ENCODE measurements around the gene GPR162.

GPR162 gene

GRCh38 chr12:6838854-6839253 is 17.2 kb downstream of the GPR162 start:
- TF ChIP-seq ZNF70 (CRISPR knock-in tag; IDR thresholded peaks at IDR 0.05), result no peak
- TF ChIP-seq ESRRG (CRISPR knock-in tag; IDR thresholded peaks at IDR 0.05), result no peak
- TF ChIP-seq ZFP3 (CRISPR knock-in tag; IDR thresholded peaks at IDR 0.05), result no peak
- TF ChIP-seq ARNTL (CRISPR knock-in tag; IDR thresholded peaks at IDR 0.05; ENCODE audit: borderline replicate concordance, low read depth), result no peak
- no peak for TF ChIP-seq CSRNP3 (CRISPR knock-in tag; IDR thresholded peaks at IDR 0.05)
- TF ChIP-seq OSR1 (CRISPR knock-in tag; IDR thresholded peaks at IDR 0.05), result no peak
- no peak for TF ChIP-seq RARB (CRISPR knock-in tag; IDR thresholded peaks at IDR 0.05)
- TF ChIP-seq SNAI2 (CRISPR knock-in tag; IDR thresholded peaks at IDR 0.05), result no peak
- TF ChIP-seq ZNF565 (CRISPR knock-in tag; conservative IDR thresholded peaks at IDR 0.05; ENCODE audit: low read depth), result no peak
- no peak for TF ChIP-seq TCF4 (CRISPR knock-in tag; IDR thresholded peaks at IDR 0.05; ENCODE audit: borderline replicate concordance)
- no peak for TF ChIP-seq ZC3H10 (CRISPR knock-in tag; IDR thresholded peaks at IDR 0.05)
- TF ChIP-seq ZNF8 (CRISPR knock-in tag; IDR thresholded peaks at IDR 0.05), result no peak
- no peak for ATAC-seq

GRCh38 chr12:6839482-6840201 is 18.0 kb downstream of the GPR162 start:
- TF ChIP-seq ESRRG (CRISPR knock-in tag; IDR thresholded peaks at IDR 0.05), result no peak
- no peak for TF ChIP-seq ZNF565 (CRISPR knock-in tag; conservative IDR thresholded peaks at IDR 0.05; ENCODE audit: low read depth)
- no peak for TF ChIP-seq ZFP30 (CRISPR knock-in tag; IDR thresholded peaks at IDR 0.05)
- TF ChIP-seq CREB5 (CRISPR knock-in tag; IDR thresholded peaks at IDR 0.05; ENCODE audit: low read depth), result no peak
- TF ChIP-seq ZFP3 (CRISPR knock-in tag; IDR thresholded peaks at IDR 0.05), result no peak
- TF ChIP-seq CSDC2 (CRISPR knock-in tag; IDR thresholded peaks at IDR 0.05), result no peak
- no peak for TF ChIP-seq ISL1 (CRISPR knock-in tag; IDR thresholded peaks at IDR 0.05)
- no peak for TF ChIP-seq CSRNP3 (CRISPR knock-in tag; IDR thresholded peaks at IDR 0.05)
- TF ChIP-seq OSR1 (CRISPR knock-in tag; IDR thresholded peaks at IDR 0.05), result no peak
- no peak for TF ChIP-seq ZNF8 (CRISPR knock-in tag; IDR thresholded peaks at IDR 0.05)
- TF ChIP-seq GLIS3 (CRISPR knock-in tag; IDR thresholded peaks at IDR 0.05), result no peak
- no peak for TF ChIP-seq TSHZ2 (CRISPR knock-in tag; IDR thresholded peaks at IDR 0.05)
- TF ChIP-seq TOX (CRISPR knock-in tag; IDR thresholded peaks at IDR 0.05; ENCODE audit: borderline replicate concordance), result no peak
- TF ChIP-seq SNAI2 (CRISPR knock-in tag; IDR thresholded peaks at IDR 0.05), result no peak
- no peak for TF ChIP-seq PPARA (CRISPR knock-in tag; IDR thresholded peaks at IDR 0.05; ENCODE audit: borderline replicate concordance)
- no peak for TF ChIP-seq ZC3H10 (CRISPR knock-in tag; IDR thresholded peaks at IDR 0.05)
- no peak for TF ChIP-seq PATZ1 (CRISPR knock-in tag; IDR thresholded peaks at IDR 0.05; ENCODE audit: borderline replicate concordance)
- no peak for TF ChIP-seq ZNF70 (CRISPR knock-in tag; IDR thresholded peaks at IDR 0.05)
- TF ChIP-seq POU6F1 (CRISPR knock-in tag; IDR thresholded peaks at IDR 0.05; ENCODE audit: borderline replicate concordance, low read depth), result no peak
- no peak for ATAC-seq
